Measurements from ENCODE around the gene CYP2C19.
"Not testable (repeated sequence)": the region's sequence is repeated elsewhere in the genome, so short reads cannot be mapped to it uniquely, and the experiment has no call there.

The CYP2C19 gene

DNA sequence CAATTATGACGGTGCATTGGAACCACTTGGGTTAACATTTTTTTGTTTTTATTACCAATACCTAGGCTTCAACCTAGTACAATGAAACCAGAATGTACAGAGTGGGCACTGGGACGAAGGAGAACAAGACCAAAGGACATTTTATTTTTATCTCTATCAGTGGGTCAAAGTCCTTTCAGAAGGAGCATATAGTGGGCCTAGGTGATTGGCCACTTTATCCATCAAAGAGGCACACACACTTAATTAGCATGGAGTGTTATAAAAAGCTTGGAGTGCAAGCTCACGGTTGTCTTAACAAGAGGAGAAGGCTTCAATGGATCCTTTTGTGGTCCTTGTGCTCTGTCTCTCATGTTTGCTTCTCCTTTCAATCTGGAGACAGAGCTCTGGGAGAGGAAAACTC is at the start of gene CYP2C19:
Gene CYP2C19, plus strand, starts transcription at position 289 of the 400 bp plus-strand sequence. Its CDS starts 25 bp downstream, at position 314.
- DNase-seq (ENCODE audit: low read depth): no peak

DNA sequence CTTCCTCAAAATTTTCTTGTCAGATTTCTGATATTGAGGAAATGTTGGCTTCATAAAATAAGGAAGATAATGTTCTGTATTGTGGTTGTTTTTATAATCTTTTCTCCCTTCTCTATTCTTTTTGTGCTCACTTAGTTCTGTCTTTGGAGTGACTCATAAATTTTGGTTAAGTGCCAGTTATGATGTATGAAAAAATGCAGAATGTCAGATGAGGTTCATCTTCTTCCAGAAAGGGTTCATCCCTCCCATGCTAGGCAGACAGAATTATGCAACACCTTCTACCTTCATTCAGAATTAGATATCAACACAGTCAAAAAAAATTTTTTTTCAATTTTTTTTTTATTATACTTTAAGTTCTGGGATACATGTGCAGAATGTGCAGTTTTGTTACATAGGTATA is 36.6 kb upstream of the CYP2C19 start:
- no peak for DNase-seq (ENCODE audit: low read depth)

DNA sequence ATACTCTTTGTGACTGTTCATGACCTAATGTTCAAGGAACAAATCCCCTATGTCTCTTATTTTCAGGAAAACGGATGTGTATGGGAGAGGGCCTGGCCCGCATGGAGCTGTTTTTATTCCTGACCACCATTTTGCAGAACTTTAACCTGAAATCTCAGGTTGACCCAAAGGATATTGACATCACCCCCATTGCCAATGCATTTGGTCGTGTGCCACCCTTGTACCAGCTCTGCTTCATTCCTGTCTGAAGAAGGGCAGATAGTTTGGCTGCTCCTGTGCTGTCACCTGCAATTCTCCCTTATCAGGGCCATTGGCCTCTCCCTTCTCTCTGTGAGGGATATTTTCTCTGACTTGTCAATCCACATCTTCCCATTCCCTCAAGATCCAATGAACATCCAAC is 27.3 kb upstream of the CYP2C19 start:
- no peak for DNase-seq (ENCODE audit: low read depth)

DNA sequence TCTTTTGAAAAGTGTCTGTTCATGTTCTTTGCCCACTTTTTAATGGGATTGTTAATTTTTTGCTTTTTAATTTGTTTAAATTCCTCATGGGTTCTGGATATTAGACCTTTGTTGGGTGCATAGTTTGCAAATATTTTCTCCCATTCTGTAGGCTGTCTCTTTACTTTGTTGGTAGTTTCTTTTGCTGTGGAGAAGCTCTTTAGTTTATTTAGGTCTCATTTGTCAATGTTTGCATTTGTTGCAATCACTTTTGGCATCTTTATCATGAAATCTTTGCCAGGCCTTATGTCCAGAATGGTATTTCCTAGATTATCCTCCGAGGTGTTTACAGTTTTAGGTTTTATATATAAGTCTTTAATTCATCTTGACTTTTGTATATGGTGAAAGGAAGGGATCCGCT is 23.9 kb upstream of the CYP2C19 start:
- no peak for DNase-seq (ENCODE audit: low read depth)

DNA sequence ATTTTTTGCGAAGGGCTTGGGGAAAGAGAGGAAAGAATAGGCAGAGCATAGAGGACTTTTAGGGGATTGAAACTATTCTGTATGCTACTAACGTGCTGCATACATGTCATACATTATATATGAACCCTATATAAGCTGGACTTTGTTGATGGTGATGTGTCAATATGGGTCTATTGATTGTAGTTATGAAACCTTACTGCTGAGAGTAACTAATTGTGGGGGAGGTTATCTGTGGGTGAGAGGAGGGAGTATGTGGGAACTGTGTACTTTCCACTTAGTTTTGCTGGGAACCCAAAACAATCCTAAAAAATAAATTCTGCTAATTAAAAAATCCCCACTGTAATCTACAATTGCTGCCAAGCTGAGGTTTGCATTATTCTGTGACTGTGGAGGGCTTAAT is 15.3 kb upstream of the CYP2C19 start:
- no peak for DNase-seq (ENCODE audit: low read depth)

DNA sequence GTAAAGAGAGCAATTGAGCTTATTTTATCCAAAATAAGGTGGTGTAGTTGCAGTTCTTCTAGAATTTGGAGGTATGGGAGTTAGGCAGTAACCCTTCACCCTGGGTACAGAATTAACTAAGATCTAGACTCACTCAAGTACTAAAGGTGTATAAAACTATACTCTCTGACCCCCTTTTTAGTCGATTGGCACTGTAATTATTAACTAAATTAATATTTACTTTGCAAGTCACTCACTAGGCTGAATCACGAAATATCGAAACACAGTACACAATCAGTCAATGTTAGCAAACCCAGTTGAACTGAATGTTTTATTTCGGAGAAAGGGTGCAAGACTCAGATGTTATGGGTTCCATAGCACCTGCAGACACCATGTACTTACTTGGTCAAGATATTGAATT is 14.6 kb upstream of the CYP2C19 start:
- DNase-seq (ENCODE audit: low read depth): no peak

DNA sequence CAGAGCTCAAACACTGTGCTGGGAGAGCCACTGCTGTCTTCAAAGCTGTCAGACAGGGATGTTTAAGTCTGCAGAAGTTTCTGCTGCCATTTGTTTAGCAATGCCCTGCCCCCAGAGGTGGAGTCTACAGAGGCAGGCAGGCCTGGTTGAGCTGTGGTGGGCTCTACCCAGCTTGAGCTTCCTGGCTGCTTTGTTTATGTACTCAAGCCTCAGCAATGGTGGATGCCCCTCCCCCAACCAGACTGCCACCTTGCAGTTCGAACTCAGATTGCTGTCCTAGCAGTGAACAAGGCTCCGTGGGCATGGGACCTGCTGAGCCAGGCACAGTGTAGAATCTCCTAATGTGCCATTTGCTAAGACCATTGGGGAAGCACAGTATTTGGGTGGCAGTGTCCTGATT is 4.6 kb upstream of the CYP2C19 start:
- DNase-seq (ENCODE audit: low read depth): no peak

DNA sequence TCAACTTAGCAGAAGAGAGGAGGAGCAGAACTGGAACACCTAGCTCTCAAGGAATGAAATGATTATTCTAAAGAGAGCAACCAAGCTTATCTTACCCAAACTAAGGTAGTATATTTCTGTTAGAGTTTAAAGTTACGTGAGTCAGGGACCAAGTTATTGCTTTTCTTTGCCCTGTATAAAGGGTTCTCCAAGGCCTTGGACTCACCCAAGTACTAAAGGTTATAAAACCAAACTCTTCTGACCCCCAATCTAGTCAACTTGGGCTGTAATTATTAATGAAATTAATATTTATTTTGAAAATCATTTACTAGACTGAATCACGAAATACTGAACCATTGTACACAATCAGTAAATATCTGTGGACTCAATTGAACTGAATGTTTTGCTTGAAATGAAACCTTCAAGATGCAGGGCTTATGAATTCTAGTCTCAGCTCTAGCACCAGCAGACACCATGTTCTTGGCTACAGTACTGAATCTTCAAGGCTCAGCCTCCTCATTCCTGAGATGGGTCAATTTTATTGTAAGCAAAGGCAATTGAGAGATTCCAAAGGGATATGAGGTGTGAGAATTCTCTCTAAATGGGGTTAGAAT is 1.8 kb upstream of the CYP2C19 start:
- no peak for DNase-seq (ENCODE audit: low read depth)

DNA sequence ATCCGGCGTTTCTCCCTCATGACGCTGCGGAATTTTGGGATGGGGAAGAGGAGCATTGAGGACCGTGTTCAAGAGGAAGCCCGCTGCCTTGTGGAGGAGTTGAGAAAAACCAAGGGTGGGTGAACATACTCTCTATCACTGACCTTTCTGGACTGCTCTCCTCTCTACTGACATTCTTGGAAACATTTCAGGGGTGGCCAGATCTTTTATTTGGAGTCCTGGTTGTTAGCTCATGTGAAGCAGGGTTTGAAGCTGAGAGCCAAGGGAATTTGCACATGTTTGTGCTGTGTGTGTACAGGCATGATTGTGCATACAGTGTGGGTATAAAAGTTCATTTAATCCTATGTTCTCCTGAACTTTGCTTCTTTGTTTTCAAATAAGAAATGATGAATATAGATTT is 12.9 kb downstream of the CYP2C19 start:
- DNase-seq (ENCODE audit: low read depth): not testable (repeated sequence)

DNA sequence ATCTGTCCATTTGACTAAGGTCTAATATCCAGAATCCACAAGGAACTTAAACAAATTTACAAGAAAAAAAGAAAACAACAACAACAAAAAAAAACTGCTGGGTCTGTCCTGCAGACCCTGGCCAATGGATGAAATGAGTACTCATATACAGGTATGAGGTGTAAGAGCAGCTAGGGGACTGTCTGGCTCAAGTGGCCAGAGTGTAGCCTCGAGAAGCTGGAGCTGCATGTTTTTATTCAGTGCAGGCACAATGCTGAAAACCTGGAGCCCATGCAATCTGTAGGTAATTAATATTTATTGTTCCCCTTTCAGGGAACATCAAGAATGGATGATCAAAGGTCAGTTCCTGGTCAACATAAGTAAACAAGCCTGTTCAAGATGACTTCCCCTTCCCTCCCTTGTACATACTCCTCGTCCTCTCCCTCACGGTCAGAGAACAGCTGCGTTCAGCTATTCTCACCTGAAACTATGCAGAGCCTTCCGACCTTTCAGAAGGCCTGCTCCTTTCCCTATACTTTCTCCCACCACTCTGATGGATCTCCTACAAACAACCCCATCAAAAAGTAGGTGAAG is 15.5 kb downstream of the CYP2C19 start:
- DNase-seq (ENCODE audit: low read depth): no peak

DNA sequence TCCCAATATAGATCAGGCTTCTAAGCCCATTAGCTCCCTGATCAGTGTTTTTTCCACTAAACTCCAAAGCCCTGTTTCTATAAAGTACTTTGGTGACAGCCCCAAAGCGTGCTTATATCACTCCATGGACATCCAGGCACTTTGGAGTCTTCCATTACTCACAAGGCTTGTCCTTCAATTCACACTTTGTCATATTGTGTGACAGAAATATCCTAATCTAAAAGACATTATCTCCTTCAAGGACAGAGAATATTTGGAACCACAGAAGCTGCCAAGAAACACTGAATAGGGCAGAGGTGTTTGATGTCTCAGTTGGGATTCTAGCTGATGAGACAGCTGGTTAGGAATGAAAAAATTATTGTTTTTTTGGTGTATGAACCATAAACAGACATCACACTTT is 18.4 kb downstream of the CYP2C19 start:
- no peak for DNase-seq (ENCODE audit: low read depth)

DNA sequence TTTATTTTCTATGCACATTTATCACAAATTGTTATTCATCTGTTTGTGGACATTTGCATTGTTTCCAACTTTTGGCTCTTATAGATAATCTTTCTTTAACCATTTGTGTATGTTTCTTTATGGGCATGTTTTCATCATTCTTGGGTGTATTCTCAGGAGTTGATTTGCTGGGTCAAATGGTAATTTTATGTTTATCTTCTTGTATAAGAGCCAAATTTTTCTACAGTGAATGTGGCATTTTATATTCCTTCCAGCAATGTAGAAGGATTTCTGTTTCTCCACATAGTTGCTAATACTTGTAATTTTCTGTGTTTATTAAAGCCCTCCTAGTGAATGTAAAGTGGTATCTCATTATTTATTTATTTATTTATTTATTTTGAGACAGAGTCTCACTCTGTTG is 21.8 kb downstream of the CYP2C19 start:
- DNase-seq (ENCODE audit: low read depth): no peak

DNA sequence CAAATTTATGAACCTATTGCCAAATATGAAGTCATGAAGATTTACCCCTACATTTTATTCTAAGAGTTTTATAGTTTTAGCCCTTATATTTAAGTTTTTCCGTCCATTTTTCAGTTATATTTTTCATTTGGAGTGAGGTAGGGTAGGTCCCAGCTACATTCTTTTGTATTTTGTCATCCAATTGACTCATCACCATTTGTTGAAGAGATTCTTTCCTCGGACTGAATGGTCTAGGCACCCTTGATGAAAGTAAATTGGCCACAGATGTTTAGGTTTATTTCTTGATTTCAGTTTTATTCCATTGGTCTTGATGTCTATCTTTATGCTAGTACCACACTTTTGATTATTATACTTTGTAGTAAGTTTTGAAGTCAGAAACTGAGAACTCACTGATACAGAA is 22.7 kb downstream of the CYP2C19 start:
- DNase-seq (ENCODE audit: low read depth): no peak

DNA sequence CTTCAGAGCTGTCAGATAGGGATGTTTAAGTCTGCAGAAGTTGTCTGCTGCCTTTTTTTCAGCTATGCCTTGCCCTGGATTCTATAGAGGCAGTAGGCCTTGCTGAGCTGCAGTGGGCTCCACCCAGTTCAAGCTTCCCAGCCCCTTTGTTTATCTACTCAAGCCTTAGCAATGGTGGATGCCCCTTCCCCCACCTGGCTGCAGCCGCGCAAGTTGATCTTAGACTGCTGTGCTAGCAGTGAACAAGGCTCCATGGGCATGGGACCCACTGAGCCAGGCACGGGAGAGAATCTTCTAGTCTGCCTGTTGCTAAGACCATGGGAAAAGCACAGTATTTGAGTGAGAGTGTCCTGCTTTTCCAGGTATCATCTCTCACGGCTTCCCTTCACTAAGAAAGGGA is 38.1 kb downstream of the CYP2C19 start:
- not testable (repeated sequence) for DNase-seq (ENCODE audit: low read depth)

DNA sequence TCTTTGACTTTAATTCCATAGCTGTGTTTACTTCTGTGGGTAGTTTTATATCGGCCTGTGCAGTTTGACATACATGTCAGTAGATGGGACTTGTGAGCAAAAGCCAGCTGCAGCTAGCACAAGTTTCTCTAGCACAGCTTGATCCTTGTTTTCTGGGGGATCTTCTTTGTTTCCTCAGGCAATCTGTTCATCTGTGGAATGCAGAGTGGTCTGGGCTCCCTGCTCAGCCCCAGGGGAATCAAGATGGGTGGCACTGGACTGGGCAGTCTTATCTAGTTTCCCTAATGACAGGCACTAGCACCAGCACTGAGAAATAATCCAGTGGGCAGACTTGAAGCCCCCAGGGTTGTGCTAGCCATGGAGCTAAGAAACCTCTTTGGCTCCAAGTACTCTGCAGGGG is 40.8 kb downstream of the CYP2C19 start:
- no peak for DNase-seq (ENCODE audit: low read depth)

DNA sequence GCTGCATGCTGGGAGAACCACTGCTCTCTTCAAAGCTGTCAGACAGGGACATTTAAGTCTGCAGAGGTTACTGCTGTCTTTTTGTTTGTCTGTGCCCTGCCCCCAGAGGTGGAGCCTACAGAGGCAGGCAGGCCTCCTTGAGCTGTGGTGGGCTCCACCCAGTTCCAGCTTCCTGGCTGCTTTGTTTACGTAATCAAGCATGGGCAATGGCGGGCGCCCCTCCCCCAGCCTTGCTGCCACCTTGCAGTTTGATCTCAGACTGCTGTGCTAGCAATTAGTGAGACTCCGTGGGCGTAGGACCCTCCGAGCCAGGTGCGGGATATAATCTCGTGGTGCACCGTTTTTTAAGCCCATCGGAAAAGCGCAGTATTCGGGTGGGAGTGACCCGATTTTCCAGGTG is 67.5 kb downstream of the CYP2C19 start:
- not testable (repeated sequence) for DNase-seq (ENCODE audit: low read depth)

DNA sequence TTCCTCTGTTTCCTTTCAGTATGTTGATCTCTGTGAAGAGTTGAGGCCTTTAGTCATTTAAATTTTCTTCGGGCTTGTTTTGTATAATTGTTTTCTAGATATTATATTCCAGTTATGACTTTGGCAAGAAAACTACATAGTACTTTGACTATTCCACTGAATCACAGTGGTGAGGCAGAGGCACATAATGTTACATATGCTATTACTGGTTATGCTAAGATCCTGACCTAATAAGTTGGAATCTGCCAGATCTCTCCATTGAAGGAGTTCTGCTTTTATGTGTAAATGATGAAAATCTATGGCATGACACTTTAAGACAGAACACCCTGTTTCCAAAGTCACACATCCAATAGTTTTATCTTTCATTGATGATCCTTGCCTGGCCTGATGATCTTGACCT is 83.7 kb downstream of the CYP2C19 start:
- no peak for DNase-seq (ENCODE audit: low read depth)

DNA sequence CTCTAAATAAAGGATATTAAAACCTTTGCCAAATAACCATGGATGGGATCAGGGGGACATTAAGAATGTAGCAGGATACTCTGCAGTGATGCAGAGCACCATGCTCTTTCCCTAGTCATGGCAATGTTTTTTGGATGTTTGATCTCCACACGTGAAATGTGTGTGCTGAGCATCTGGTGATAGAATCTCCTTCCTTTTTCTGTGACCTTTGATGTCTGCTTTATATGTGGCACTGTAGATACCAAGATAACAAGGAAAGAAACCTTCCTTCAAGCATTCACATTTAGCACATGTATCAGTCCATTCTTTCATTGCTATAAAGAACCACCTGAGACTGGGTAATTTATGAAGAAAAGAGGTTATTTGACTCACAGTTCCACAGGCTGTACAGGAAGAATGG is 88.3 kb downstream of the CYP2C19 start:
- DNase-seq (ENCODE audit: low read depth): no peak

DNA sequence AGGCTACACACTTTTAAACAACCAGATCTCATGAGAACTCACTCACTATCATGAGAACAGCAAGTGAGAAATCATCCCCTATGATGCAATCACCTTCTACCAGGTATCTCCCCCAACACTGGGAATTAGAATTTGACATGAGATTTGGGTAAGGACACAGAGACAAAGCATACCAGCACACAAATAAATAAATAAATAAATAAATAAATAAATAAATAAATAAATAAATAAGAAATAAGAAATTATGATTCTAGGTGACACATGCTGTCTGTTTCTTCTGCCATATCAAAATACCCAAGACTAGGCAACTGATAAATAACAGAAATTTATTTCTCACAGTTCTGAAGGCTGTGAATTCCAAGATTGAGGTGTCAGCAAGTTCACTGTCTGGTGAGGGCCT is 88.8 kb downstream of the CYP2C19 start:
- DNase-seq (ENCODE audit: low read depth): no peak

DNA sequence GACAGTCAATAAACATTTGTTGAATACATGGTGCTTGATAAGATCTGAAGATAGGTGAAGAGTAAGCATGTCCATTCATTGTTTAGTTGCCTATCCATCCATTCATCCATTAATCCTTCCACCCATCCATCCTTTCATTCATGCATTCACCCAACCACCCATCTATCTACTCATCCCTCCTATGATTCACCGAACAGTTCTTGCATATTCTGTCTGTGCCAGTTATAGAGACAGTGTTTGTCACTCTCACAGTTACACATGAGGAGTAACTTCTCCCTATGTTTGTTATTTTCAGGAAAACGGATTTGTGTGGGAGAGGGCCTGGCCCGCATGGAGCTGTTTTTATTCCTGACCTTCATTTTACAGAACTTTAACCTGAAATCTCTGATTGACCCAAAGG is 90.0 kb downstream of the CYP2C19 start:
- DNase-seq (ENCODE audit: low read depth): no peak

DNA sequence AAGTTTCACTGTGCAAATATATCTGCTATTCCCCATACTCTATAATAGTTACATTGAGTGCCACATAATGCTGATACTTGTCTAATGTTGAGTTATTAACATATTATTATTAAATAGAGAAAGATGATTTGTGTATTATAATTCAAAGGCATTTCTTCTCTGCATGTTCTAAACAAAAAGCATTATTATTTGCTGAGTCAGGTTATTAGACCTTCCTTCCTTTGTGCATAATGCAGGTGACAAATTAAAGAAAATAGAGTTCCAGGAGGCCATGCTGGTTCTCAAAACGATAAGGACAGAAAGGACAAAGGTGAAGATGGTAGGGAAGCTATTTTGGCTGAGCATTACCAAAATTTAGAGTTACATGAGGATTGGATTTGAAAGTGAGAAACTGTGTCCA is 90.6 kb downstream of the CYP2C19 start:
- DNase-seq (ENCODE audit: low read depth): no peak

DNA sequence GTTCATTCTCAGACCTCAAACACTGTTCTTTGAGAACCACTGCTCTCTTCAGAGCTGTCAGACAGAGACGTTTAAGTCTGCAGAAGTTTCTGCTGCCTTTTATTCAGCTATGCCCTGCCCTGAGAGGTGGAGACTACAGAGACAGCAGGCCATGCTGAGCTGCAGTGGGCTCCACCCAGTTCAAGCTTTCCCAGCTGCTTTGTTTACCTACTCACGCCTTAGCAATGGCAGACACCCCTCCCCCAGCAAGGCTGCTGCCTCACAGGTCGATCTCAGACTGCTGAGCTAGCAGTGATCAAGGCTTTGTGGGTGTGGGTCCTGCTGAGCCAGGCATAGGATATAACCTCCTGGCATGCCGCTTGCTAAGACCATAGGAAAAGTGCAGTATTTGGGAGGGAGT is 95.5 kb downstream of the CYP2C19 start:
- DNase-seq (ENCODE audit: low read depth): no peak

DNA sequence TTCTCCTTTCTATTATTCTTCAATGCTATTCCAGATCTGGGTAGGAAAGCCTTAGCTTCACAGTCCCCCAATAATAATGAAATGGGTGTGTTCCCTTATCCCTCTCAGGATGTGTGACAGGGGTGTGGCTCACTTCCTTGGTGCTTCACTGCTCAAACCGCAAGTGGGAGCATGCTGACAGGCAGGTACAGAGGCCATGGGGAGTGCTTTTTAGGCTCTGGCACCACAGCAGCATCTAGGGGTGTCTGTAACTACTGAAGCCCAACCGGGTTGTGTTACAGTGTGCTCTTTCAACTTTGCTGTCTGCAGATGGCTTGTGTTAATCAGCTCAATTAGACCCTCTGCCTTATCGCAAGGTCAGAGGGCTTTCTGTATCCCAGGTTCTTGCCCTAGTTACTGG is 96.6 kb downstream of the CYP2C19 start:
- no peak for DNase-seq (ENCODE audit: low read depth)

DNA sequence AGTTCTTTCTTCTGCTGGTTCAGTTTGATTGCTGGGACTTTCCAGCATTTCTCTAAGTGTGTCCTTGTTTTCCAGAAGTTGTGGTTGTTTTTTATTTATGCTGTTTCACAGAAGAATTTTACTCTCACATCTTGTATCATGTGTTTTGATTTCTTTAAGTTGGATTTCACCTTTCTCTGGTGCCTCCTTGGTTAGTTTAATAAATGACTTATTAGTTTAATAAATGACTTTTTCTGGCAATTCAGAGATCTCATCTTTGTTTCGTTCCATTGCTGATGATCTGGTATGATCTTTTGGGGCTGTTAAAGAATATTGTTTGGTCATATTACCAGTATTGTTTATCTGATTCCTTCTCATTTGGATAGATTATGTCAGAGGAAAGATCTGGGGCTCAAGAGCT is 116.2 kb downstream of the CYP2C19 start:
- DNase-seq (ENCODE audit: low read depth): no peak

DNA sequence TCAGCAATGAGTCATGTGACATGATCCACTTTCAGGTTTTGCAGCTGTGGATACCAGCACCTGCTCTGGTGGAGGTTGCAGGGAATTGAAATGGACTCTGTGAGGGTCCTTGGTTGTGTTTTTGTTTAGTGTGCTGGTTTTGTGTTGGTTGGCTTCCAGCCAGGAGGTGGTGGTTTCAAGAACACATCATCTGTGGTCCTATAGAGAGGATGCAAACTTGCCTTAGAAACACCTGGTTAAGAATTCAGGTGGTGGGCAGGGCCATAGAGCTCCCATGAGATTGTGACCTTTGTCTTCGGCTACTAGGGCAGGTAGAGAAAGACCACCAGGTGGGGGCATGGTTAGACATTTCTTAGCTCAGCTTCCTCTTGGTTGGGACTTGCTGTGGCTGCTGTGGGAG is 116.7 kb downstream of the CYP2C19 start:
- no peak for DNase-seq (ENCODE audit: low read depth)

Data from stimulated activated CD8-positive, alpha-beta memory T cell treated with anti-CD3 and anti-CD28 coated beads, Interleukin-15, amount 100 ng/mL, for 24 hours (primary cell).